Ureter (tissue), 1 donor: Measurements from ENCODE around the gene SUCLA2. TPM values are rescaled to one million over a fixed set of nuclear protein-coding genes. Genes with fewer than 3 reads are reported as not detected.
"Not testable (repeated sequence)": the region's sequence is repeated elsewhere in the genome, so short reads cannot be mapped to it uniquely, and the experiment has no call there.

Source experiments
- DNase-seq: peaks from one replicate; pipeline ENCODE4 v3.0.0-alpha.2; 2020; ENCODE audit warnings: low spot score
- total RNA-seq: library from RNA; stranded (reverse); gene quantifications from one replicate; pipeline ENCODE4 v1.2.4, GENCODE V29; 2023
- donor health status: DM: yes; HTN: yes; CAD: no.

SUCLA2 gene
- total RNA-seq, 1 donor from 2014 or later = 37.0 TPM

DNA sequence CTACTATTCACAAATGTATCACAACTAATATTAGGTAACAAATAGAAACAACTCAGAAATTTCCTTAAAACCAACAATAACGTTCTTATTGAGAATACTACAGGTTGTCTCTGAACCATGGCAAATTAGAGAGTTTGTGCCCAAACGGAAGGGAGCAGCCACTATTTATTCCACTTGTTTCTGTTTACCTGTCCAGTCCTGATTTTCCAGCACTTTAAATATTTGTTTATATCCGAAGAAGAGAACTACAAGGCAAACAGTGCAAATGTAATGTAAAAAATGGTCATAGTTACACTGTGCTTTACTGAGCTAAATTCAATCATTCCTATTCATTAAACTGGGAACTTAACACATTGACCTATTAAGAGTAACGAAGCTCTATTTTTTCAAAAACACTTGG lies 9.2 kb downstream of the SUCLA2 start:
- DNase-seq = no peak

DNA sequence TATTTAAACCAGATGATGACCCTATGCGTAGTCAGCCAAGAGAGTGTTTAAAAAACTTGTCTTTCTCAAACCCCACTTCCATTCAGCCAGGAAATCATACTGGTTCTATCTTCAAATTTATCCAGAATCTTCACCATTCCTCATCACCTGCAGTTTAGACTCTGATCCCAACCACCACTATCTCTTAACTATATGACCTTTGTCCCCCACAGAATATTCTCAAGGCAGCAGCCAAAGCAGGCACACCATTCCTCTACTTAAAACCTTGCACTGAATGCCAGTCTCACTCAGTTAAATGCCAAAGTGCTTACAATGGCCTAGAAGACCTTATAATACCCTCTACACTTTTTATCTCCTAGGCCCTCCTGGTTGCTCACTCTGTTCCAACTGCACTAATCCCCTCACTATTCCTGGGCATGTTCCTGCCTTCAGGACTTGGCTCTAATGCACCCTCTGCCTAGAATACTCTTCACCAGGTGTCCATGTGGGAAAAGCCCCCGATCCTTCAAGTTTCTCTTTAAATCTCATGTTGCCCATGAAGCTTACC lies 10.1 kb downstream of the SUCLA2 start:
- no peak for DNase-seq

DNA sequence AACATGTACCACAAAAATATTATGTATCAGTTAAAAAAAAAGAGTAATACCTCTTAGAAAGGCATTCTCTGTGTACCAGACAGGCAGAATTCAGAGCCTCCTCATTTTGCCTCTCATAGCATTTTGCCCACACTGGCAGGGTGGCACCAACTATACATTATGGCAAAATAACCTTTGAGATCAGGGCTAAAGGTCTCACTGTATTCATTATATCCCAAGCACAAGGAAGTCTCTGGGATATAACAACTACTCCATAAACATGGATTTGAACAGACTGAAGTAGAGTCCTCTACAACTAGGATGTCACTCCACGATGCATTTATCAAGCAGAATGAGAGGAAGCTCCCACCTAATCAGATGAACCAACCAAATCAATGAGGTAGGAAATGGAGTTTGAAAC lies 10.6 kb downstream of the SUCLA2 start:
- DNase-seq = no peak

DNA sequence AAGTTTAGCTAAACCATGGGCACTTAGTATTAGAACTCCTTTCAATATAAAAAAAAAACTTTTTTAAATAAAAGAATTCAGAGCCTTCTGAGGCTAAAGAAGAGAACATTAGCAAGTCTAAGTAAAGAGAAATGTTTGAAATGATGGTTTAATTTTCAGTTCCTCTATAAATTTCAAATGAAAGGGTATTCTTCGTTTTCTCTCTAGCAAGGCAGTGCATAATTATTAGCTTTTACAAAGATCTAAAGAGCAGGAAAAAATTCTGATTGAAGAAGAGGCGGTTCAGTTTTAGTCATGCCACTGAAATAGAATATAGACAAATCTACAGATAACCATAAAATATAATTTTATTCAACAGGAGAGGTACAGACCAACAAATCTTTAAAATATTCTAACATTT lies 18.0 kb downstream of the SUCLA2 start:
- no peak for DNase-seq

DNA sequence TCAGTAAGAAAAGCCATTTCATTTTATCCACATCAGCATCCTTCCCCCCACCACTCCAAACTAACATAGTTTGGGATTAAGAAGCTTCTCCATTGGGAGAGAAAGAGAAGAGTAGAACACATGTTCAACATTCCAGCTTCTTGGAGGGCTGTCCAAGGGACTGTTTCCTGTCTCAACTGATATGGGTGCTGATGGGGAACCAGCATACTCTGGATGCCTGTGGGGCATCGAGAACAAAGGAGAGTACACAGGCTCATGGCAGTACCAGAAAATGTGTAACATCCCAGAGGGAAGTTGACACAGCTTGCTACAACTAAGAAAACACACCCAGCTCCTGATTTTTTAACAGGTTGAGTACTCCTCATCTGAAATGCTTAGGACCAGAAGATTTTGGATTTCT lies 24.7 kb downstream of the SUCLA2 start:
- DNase-seq = no peak

DNA sequence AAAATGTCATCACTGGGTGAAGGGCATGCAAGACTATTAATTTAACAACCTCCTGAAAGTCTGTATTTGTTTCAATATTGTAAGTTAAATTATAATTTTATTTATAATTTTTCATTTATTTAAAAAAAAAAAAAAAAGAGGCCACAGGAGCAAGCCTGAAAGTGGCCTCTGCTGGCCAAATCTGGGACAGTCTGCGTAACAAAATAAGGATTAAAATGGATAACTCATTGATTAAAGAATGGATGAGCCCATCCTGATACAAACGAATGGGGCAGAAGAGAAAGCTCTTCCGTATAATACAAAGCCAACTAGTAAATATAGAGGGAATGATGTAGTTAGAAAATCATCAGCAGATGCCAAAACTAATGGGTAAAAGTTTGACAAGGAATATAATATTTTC lies 36.2 kb downstream of the SUCLA2 start:
- no peak for DNase-seq

DNA sequence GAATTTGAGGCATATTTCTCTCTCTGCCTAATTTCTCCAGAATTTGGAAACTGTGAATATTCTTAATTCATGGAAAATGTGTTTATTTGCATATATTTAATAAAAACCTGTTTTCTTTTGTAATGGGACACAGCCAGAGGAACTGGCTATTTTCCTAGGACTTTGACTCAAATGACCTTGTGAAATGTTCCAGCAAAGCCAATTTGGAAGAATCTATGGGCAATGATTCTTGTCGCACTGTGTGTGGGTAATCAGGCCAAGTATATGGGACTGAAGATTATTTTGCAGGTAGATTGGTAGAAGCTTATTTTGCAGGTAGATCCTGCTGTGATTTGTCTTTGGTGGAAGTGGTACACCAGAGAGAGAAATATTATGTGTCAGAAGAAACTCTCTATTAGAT lies 38.8 kb downstream of the SUCLA2 start:
- no peak for DNase-seq

DNA sequence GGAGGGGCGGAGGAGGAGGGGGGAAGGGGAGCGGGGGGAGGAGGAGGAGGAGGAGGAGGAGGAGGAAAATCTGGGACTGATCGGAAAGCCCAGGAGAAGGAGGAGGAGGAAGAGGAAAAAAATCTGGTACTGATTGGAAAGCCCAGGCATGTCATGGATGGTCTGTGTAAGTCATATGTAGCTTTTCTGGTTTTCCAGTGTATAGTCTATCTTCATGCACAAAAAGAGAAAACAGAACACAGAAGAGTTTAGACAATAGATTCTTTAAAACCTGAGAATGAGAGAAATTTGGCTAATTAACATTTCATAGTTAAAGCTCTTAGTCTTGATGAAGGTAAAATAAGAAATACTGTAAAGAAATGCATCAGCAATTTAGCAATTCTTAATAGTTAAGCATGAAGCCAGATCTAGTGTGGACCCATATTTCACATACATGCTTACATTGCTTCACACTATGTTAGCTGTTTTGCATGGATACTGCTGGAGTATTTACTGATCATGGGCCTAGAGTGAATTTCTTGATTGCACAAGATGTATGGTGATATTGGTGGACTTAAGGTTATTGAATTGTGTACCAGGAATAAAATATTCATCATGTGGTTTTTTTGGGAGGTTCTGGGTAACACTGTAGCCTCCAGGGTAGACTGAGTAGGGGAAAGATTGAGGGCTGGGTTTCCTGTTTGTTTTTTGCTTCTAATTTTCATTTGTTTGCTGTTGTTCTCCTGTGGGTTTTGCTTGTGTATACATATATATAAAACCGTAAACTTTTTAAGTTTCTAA lies 41.4 kb downstream of the SUCLA2 start:
- DNase-seq = no peak

DNA sequence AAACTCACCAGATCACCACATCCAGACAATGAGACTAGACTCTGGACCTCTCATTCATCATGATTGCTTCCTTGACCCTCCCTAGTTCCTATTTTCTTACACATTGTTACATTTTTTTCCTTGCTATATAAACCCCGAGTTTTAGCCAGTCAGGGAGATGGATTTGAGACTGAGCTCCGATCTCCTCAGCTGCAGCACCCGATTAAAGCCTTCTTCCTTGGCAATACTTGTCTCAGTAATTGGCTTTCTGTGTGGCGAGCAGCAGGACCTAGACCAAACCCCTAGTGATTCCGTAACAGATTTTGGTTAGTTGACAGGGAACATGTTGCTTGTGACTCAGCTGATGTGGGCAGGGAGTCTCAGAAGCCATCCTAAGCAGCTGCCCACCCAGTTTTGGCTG lies 44.0 kb downstream of the SUCLA2 start:
- DNase-seq = no peak

DNA sequence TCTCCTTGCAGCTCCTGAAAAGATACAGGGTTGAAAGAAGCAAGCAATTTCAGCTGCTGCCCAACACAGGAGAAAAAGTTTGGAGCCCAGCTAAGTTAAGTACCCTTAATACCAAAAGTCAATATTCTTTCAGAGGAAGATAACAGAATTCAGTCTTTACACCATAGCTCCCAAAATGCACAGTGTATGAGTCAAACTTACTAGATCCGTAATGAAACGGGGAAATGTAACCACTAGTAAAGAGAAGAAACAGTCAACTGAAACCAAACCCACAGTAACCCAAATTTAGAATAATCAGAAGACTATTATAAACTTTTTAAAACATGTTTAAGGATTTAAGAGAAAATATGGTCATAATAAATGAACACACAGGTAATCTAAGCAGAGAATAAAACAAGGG lies 45.2 kb downstream of the SUCLA2 start:
- DNase-seq = no peak

DNA sequence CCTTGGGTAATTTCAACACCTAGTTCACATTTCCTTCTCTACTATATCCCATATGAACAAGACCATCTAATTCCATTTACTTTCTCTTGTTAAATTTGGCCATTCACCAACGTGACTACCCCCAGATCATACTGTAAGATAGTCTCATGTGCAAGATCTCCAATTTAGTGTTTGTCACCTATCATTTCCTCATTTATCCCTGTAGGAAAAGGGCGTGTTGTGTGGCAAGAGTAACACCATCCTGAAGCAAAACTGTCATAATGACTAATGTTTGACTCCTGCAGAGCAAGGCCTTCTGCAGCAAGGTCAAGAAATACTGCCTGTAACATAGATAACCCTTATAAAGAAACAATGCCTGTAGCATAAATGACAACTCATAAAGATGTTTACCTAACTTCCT lies 51.3 kb downstream of the SUCLA2 start:
- no peak for DNase-seq

DNA sequence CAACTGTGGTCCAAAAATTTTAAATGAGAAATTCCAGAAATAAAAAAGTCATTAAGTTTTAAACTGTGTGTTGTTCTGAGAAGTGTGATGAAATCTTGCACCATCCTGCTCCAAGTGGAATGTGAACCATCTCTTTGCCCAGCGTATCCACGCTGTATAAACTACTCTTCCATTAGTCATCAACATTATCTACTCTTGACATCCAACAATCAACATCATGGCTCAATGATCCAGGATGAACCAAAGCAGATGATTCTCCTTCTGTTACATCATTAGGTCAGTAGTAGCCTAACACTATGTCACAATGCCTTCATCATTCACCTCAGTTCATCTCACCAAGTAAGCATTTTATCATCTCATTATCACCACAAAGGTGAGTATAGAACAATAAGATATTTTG lies 55.3 kb downstream of the SUCLA2 start:
- no peak for DNase-seq

DNA sequence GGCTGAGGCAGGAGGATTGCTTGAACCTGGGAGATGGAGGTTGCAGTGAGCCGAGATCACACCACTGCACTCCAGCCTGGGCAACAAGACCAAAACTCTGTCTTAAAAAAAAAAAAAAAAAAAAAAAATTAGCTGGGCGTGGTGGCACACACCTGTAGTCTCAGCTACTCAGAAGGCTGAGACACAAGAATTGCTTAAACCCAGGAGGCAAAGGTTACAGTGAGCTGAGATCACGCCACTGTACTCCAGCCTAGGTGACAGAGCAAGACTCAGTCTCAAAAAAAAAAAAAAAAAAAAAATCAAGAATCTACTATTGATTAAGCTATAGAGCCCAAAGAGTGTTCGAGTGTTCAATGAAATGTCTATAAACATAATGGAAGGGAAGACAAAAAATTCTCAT lies 55.9 kb downstream of the SUCLA2 start:
- not testable (repeated sequence) for DNase-seq

DNA sequence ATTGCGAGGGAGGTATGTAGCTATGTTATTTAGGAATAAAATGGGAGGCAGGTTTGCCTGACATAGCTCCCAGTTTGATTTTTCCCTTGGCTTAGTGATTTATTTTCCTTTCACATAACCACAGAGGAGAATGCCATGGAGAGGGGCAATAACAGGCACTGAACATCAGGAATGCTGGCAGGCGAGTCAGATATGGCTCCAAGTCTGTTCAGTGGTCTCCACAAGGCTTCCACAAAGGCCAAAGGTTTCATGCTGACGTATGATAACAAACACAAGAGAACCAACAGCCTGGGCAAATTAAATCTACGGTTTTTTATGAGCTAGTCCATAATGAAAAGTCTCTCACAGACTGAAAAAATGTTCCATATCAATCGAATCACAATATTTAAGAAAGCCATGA lies 66.7 kb downstream of the SUCLA2 start:
- no peak for DNase-seq

DNA sequence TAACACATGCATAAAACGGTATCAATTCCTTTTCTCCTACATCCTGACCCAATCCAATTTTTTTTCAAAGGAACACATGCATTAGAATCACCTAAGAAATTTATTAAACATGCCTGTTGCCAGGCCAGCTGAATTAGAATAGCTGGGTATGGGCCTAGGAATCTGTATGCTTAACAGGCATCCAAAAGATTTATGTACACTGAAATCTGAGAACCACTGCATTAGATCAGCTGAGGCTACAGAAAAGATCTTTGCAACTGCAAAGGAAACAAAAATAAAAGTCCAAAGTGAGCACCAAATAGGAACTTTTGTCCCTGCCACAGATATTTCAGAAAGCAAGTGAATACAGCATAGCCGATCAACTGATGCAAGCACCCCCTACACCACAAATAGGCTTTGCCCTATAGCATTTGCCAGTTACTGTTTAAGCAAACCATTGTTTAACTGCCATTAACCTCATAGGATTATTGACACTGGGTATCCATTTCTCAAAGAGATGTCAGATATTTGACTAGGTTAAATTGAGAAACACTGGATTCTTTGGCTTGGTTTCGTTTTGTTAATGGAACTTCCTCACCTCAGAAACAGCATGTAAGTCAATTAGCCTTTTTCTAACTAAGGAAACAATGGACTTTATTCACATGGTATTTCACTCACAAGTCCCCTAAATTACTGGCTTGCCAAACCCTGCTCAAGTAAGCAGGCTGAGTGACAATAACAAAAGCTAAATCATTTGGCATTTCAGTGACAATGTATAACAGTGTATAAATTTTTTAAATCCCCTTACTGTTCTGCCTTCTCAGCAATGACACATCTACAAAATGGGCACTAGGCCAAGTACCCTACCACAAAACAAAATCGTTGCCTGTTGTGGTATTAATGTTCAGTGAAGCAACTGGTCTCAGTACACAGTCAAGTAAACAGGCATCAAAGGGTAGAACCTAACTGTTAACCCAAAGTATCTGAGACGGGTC lies 67.8 kb downstream of the SUCLA2 start:
- DNase-seq = no peak

DNA sequence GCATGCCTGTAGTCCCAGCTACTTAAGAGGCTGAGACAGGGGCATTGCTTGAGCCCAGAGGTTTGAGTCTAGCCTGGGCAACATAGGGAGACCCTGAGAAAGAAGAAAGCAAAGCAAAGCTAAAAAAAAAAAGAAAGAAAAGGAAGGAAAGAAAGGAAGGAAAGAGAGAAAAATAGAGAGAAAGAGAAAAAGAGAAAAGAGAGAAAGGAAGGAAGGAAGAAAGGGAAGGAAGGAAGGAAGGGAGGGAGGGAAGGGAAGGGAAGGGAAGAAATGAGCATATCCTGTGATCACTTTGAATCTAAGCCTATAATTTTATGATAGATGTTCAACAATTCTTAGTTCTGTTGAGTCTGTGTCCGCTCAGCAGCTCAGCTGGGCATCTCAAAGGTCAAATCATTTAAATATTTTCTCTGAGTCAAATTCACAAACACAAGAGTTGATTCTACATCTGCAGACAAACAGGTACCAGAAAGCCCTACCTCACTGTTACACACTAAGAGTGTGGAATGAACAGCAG lies 70.4 kb downstream of the SUCLA2 start:
- no peak for DNase-seq

DNA sequence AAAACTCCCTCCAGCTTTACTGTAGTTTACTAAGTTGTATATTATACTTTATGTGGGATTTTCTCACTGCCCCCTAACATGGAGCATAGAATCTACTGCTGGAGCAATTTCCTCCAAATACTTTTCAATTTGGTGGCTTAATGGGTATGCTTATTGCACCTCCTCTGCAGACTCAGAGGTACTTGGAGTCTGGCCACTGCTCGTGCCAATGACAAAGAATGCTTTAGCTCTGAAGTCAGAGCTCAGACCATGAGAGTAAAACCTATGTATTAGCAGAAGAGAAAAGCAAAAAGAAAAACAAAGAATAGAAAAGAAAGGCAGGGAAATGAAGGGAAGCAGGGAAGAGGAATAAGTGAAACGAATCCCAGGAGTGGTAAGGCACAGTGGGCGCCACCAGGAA lies 71.9 kb downstream of the SUCLA2 start:
- no peak for DNase-seq

DNA sequence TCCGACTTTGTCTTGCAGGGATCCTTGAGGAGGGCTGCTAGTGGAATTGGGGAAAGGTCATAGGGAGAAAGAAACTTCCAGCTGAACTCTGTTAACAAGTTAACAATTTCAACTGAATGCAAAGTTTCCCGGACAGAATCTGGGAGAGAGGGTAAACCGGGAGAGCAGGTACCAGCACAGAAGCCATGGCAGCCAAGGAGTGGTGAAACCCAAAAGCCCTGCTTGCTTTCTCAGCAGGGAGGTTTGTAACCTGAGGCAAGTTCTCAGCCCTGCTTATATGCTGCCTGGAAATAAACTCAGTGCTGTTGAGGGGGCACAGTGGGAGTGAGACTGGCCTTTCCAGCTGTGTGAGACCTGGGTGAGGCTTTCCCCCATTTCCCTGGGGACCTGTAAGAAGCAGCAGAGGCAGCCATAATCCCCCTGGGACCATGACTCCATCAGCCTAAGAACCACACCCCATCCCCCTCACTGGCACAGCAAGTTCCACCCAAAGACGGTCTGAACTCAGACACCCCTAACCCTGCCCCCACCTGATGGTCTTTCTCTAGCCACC lies 84.0 kb downstream of the SUCLA2 start:
- DNase-seq = no peak

DNA sequence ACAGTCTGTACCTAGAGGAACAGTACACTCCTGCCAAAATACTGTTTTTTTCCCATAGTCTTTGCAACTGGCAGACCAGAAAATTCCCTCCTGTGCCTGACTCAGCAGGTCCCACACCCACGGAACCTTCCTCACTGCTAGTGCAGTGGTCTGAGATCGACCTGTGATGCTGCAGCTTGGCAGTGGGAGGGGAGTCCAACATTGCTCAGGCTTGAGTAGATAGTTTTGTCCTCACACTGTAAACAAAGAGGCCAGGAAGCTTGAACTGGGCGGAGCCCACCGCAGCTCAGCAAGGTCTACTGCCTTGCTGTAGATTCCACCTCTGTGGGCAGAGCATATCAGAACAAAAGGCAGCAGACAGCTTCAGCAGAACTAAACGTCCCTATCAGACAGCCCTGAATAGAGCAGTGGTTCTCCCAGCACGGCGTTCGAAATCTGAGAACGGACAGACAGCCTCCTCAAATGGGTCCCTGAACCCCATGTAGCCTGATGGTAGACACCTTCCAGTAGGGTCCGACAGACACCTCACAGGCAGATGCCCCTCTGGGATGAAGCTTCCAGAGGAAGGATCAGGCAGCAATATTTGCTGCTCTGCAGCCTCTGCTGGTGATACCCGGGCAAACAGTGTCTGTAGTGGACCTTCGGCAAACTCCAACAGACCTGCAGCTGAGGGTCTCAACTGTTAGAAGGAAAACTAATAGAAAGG lies 92.7 kb downstream of the SUCLA2 start:
- DNase-seq = no peak

DNA sequence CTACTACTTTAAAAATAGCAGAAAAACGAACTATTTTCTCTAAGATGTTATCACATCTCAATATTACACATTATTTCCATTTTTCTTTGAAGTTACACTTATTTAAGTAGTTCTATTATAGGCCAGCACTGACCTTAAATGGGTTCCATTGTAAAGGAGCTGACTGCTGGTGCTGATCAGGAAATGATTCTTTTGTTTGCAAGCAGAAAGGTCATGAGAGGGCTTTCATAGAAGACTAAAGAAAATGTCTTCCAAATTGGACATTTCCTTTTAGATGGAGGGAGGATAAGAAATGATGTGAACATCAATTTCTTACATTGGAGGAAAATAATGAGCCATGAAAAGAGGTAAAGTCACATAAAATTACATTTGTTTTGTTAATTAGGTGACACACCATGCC lies 96.2 kb downstream of the SUCLA2 start:
- no peak for DNase-seq

DNA sequence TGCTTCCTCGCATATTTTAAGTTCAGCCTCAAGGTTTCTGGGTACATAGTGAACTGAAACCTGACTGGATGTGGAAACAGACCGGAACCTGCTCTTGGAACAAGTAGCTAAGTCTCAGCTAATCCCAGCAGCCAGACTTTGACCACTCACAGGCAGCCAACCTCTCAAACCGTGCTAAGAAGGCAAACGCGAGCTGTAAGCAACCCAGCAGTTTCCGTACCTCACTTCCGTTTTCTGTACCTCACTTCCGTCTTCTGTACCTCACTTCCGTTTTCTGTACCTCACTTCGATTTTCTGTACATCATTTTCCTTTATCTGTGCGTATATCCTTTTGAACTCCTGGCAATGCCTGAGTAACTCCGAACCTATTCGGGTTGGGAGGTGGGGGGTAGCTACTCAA lies 96.8 kb downstream of the SUCLA2 start:
- DNase-seq = no peak

DNA sequence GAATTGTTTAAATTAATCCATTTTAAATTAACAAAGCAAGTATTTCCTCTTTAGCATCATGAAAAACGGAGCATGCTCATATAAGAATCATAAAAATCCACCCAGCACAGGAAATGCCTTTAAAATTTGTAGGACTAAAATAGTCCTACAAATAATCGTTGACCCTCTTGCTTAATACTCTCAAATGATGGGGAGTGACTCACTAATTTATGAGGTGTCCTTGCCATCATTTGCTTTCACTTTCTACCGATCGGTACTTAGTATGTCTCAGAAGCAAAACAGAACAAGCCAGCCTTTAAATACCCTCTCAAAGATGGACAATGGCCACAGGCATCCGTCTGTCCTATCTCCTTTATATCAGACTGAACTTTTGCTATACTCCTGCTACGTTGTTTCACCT lies 97.2 kb downstream of the SUCLA2 start:
- no peak for DNase-seq
